Uterus (tissue), 2 donors: ENCODE data around the gene C3orf38.

Experiments
- POLR2A ChIP-seq, 2 donors: fragments of 450-650 bp; IDR thresholded peaks; one replicate each; pipeline ENCODE4 v1.6.1; 2016; ENCODE audit warnings: antibody characterized with exemption in 2 of 2, mild to moderate bottlenecking in 1 of 2, moderate library complexity in 1 of 2
- TF ChIP-seq, protein P1 (sequence below), 4 experiments: fragments of 200-600 bp in 2 of 4; fragments of 450-650 bp in 2 of 4; sonication (generic) in 2 of 4; IDR thresholded peaks; one replicate each; pipeline ENCODE4 v1.5.1; 2016 to 2019; ENCODE audit warnings: antibody characterized with exemption in 4 of 4, mild to moderate bottlenecking in 2 of 4, moderate library complexity in 1 of 4

DNA sequence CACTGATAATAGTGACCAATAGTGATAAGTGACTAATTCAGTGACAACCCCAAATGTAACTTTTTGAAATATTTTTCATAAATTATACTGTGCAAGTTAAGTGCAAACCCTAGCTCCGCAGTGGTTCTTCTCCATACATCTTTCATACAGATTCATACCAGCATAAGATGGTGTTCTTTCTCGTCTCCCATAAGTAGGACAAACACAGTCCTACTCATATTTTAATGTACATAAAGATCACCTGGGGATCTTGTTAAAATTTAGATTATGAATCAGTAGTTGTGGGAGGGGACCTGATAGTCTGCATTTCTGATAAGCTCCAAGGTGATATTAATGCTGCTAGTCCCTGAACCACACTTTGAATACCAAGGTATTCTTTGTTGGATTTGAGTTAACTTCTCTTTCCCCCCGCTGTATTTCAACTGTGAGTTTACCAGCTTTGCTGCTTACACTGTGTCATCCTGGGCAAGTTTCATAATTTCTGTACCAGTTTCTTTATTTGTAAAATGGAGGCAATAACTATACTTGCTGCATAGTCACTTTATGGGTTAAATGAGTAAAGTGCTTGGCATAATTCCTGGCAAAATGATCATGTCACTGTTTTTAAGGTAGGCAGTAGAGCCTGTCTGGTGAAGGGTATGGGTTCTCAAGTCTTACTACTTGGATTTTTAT, 34.7 kb upstream of the C3orf38 start:
- TF ChIP-seq, protein P1, sequence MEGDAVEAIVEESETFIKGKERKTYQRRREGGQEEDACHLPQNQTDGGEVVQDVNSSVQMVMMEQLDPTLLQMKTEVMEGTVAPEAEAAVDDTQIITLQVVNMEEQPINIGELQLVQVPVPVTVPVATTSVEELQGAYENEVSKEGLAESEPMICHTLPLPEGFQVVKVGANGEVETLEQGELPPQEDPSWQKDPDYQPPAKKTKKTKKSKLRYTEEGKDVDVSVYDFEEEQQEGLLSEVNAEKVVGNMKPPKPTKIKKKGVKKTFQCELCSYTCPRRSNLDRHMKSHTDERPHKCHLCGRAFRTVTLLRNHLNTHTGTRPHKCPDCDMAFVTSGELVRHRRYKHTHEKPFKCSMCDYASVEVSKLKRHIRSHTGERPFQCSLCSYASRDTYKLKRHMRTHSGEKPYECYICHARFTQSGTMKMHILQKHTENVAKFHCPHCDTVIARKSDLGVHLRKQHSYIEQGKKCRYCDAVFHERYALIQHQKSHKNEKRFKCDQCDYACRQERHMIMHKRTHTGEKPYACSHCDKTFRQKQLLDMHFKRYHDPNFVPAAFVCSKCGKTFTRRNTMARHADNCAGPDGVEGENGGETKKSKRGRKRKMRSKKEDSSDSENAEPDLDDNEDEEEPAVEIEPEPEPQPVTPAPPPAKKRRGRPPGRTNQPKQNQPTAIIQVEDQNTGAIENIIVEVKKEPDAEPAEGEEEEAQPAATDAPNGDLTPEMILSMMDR (IDR thresholded peaks at IDR 0.05), result no peak
- TF ChIP-seq POLR2A (IDR thresholded peaks at IDR 0.05), result no peak
